Hematopoietic multipotent progenitor cell treated with erythropoietin and hydrocortisone succinate and interleukin-3 and kit ligand, for 17 days (in vitro differentiated cells): ENCODE results near the gene ERCC6.
A peak's percentile ranks its signal among the peaks of the same experiment; 100 is the strongest.

Experiments
- DNase-seq: peaks from one replicate; pipeline ENCODE4 v3.0.0-alpha.2; 2015; ENCODE audit warnings: low spot score

ERCC6 gene

GRCh38 chr10:49549640-49550346 is 10.9 kb upstream of the ERCC6 start:
- DNase-seq = no peak

GRCh38 chr10:49543604-49544003 is 4.7 kb upstream of the ERCC6 start:
- no peak for DNase-seq

GRCh38 chr10:49542353-49542752 is 3.4 kb upstream of the ERCC6 start:
- DNase-seq = no peak

GRCh38 chr10:49541762-49542161 is 2.8 kb upstream of the ERCC6 start:
- no peak for DNase-seq

GRCh38 chr10:49540056-49540797 is 1.3 kb upstream of the ERCC6 start:
- DNase-seq = no peak

GRCh38 chr10:49539320-49539885 is 482 bp upstream of the ERCC6 start:
- peak; percentile 82 for DNase-seq

GRCh38 chr10:49534670-49535381 is 4.1 kb downstream of the ERCC6 start:
- DNase-seq = no peak

GRCh38 chr10:49532461-49532860 is 6.5 kb downstream of the ERCC6 start:
- DNase-seq = no peak

- no peak for DNase-seq
Measured at GRCh38 chr10:49528977-49529506, 9.9 kb downstream of the ERCC6 start.

GRCh38 chr10:49527850-49528249 is 11.1 kb downstream of the ERCC6 start:
- no peak for DNase-seq

GRCh38 chr10:49527061-49527460 is 11.9 kb downstream of the ERCC6 start:
- DNase-seq = no peak

GRCh38 chr10:49526619-49527018 is 12.3 kb downstream of the ERCC6 start:
- DNase-seq = no peak

- no peak for DNase-seq
Measured at GRCh38 chr10:49524496-49524895, 14.4 kb downstream of the ERCC6 start.

- no peak for DNase-seq
Measured at GRCh38 chr10:49523301-49523700, 15.6 kb downstream of the ERCC6 start.

GRCh38 chr10:49521062-49521461 is 17.9 kb downstream of the ERCC6 start:
- no peak for DNase-seq

GRCh38 chr10:49520122-49520775 is 18.7 kb downstream of the ERCC6 start:
- DNase-seq = no peak

GRCh38 chr10:49519717-49520116 is 19.2 kb downstream of the ERCC6 start:
- DNase-seq = no peak

- DNase-seq = peak; percentile 66
Measured at GRCh38 chr10:49518982-49519578, 19.8 kb downstream of the ERCC6 start.

GRCh38 chr10:49518566-49518965 is 20.4 kb downstream of the ERCC6 start:
- no peak for DNase-seq

GRCh38 chr10:49516216-49516970 is 22.5 kb downstream of the ERCC6 start:
- DNase-seq = no peak
